SK-N-SH treated with all-trans-retinoic acid at 6 μM for 48 hours (cell line): Measurements from ENCODE around the gene PCDH9.

Experiments used
- ATAC-seq: fragments of 200-7000 bp; cut with Tn5 transposase; 3 replicates; pipeline ENCODE4 v1.9.1; 2020; ENCODE audit warnings: mild to moderate bottlenecking, moderate library complexity
- ARNTL ChIP-seq: fragments of 450-650 bp; formaldehyde crosslinking; IDR thresholded peaks from 2 replicates; pipeline ENCODE4 v1.5.0; 2020; ENCODE audit warnings: low read depth, mild to moderate bottlenecking, moderate library complexity, borderline replicate concordance
- BACH2 ChIP-seq: fragments of 250-450 bp; sonication (Bioruptor Pico); IDR thresholded peaks from 2 replicates; pipeline ENCODE4 v1.9.0; 2021; ENCODE audit warnings: mild to moderate bottlenecking, borderline replicate concordance
- CREB5 ChIP-seq: fragments of 250-450 bp; sonication (Bioruptor Pico); IDR thresholded peaks from 2 replicates; pipeline ENCODE4 v1.5.1; 2020; ENCODE audit warnings: low read depth, mild to moderate bottlenecking, moderate library complexity
- CSDC2 ChIP-seq: fragments of 250-450 bp; sonication (Bioruptor Pico); IDR thresholded peaks from 2 replicates; pipeline ENCODE4 v1.5.0; 2020; ENCODE audit warnings: mild to moderate bottlenecking, moderate library complexity
- ESRRG ChIP-seq: fragments of 250-450 bp; sonication (Bioruptor Pico); IDR thresholded peaks from 2 replicates; pipeline ENCODE4 v1.6.1; 2021; ENCODE audit warnings: mild to moderate bottlenecking
- GLIS3 ChIP-seq: fragments of 250-450 bp; sonication (Bioruptor Pico); IDR thresholded peaks from 2 replicates; pipeline ENCODE4 v1.5.0; 2020; ENCODE audit warnings: mild to moderate bottlenecking, moderate library complexity
- ISL1 ChIP-seq: fragments of 250-450 bp; sonication (Bioruptor Pico); IDR thresholded peaks from 2 replicates; pipeline ENCODE4 v2.1.2; 2022; ENCODE audit warnings: mild to moderate bottlenecking, moderate library complexity
- PPARA ChIP-seq: fragments of 250-450 bp; sonication (Bioruptor Pico); IDR thresholded peaks from 2 replicates; pipeline ENCODE4 v1.5.0; 2020; ENCODE audit warnings: mild to moderate bottlenecking, borderline replicate concordance
- RARB ChIP-seq: fragments of 250-450 bp; sonication (Bioruptor Pico); IDR thresholded peaks from 2 replicates; pipeline ENCODE4 v1.8.0; 2021; ENCODE audit warnings: mild to moderate bottlenecking, moderate library complexity
- SNAI2 ChIP-seq: fragments of 250-450 bp; sonication (Bioruptor Pico); IDR thresholded peaks from 2 replicates; pipeline ENCODE4 v1.5.0; 2020; ENCODE audit warnings: mild to moderate bottlenecking, moderate library complexity
- TCF4 ChIP-seq: fragments of 250-450 bp; sonication (Bioruptor Pico); IDR thresholded peaks from 2 replicates; pipeline ENCODE4 v1.8.0; 2021; ENCODE audit warnings: mild to moderate bottlenecking, moderate library complexity, borderline replicate concordance
- TOX ChIP-seq: fragments of 250-450 bp; sonication (Bioruptor Pico); IDR thresholded peaks from 2 replicates; pipeline ENCODE4 v1.8.0; 2021; ENCODE audit warnings: mild to moderate bottlenecking, moderate library complexity, borderline replicate concordance
- TSHZ2 ChIP-seq: fragments of 250-450 bp; sonication (Bioruptor Pico); IDR thresholded peaks from 2 replicates; pipeline ENCODE4 v1.5.0; 2020; ENCODE audit warnings: mild to moderate bottlenecking, moderate library complexity
- ZC3H10 ChIP-seq: fragments of 250-450 bp; sonication (Bioruptor Pico); IDR thresholded peaks from 2 replicates; pipeline ENCODE4 v1.5.1; 2021; ENCODE audit warnings: mild to moderate bottlenecking, moderate library complexity
- ZFP3 ChIP-seq: fragments of 250-450 bp; sonication (Bioruptor Pico); IDR thresholded peaks from 2 replicates; pipeline ENCODE4 v1.5.0; 2020; ENCODE audit warnings: mild to moderate bottlenecking, moderate library complexity
- ZFP30 ChIP-seq: fragments of 450-650 bp; formaldehyde crosslinking; IDR thresholded peaks from 2 replicates; pipeline ENCODE4 v1.5.0; 2022; ENCODE audit warnings: mild to moderate bottlenecking, moderate library complexity
- ZNF565 ChIP-seq: fragments of 450-650 bp; formaldehyde crosslinking; conservative IDR thresholded peaks from 2 replicates; pipeline ENCODE4 v1.5.0; 2020; ENCODE audit warnings: low read depth, mild to moderate bottlenecking, moderate library complexity
- ZNF70 ChIP-seq: fragments of 450-650 bp; formaldehyde crosslinking; IDR thresholded peaks from 2 replicates; pipeline ENCODE4 v1.5.0; 2020; ENCODE audit warnings: mild to moderate bottlenecking, moderate library complexity
- ZNF8 ChIP-seq: fragments of 450-650 bp; formaldehyde crosslinking; IDR thresholded peaks from 2 replicates; pipeline ENCODE4 v1.5.0; 2020; ENCODE audit warnings: mild to moderate bottlenecking, moderate library complexity
- TF ChIP-seq, protein P1 (sequence below): fragments of 250-450 bp; sonication (Bioruptor Pico); IDR thresholded peaks from 2 replicates; pipeline ENCODE4 v1.5.1; 2021; ENCODE audit warnings: mild to moderate bottlenecking, moderate library complexity
- TF ChIP-seq, protein P2 (sequence below): fragments of 250-450 bp; sonication (Bioruptor Pico); IDR thresholded peaks from 2 replicates; pipeline ENCODE4 v1.8.0; 2021; ENCODE audit warnings: low read depth, mild to moderate bottlenecking, moderate library complexity, borderline replicate concordance
- TF ChIP-seq, protein P3 (sequence below): fragments of 250-450 bp; sonication (Bioruptor Pico); IDR thresholded peaks from 2 replicates; pipeline ENCODE4 v1.8.0; 2020; ENCODE audit warnings: mild to moderate bottlenecking, moderate library complexity, borderline replicate concordance

PCDH9 gene

DNA sequence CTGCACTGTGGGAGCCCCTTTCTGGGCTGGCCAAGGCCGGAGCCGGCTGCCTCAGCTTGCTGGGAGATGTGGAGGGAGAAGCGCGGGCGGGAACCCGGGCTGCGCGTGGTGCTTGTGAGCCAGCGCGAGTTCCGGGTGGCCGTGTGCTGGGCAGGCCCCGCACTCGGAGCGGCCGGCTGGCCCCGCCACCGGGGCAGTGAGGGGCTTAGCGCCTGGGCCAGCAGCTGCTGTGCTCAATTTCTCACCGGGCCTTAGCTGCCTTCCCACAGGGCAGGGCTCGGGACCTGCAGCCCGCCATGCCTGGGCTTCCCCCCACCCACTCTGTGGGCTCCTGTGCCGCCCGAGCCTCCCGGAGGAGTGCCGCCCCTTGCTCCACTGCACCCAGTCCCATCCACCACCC is 669.1 kb downstream of the PCDH9 start (continued):
- no peak for TF ChIP-seq RARB
- TF ChIP-seq TOX (CRISPR knock-in tag), result no peak

- ATAC-seq, result no peak
- TF ChIP-seq ISL1 (no peak), ESRRG (CRISPR knock-in tag) (no peak), ARNTL (CRISPR knock-in tag) (no peak), CREB5 (no peak), PPARA (no peak), CSDC2 (no peak), BACH2 (CRISPR knock-in tag) (no peak), ZC3H10 (CRISPR knock-in tag) (no peak), SNAI2 (CRISPR knock-in tag) (no peak), TCF4 (CRISPR knock-in tag) (no peak), TOX (CRISPR knock-in tag) (no peak), ZFP30 (CRISPR knock-in tag) (no peak), ZNF70 (CRISPR knock-in tag) (no peak), RARB (no peak), TSHZ2 (CRISPR knock-in tag) (no peak), ZNF565 (no peak), ZFP3 (CRISPR knock-in tag) (no peak)
- TF ChIP-seq, protein P1, sequence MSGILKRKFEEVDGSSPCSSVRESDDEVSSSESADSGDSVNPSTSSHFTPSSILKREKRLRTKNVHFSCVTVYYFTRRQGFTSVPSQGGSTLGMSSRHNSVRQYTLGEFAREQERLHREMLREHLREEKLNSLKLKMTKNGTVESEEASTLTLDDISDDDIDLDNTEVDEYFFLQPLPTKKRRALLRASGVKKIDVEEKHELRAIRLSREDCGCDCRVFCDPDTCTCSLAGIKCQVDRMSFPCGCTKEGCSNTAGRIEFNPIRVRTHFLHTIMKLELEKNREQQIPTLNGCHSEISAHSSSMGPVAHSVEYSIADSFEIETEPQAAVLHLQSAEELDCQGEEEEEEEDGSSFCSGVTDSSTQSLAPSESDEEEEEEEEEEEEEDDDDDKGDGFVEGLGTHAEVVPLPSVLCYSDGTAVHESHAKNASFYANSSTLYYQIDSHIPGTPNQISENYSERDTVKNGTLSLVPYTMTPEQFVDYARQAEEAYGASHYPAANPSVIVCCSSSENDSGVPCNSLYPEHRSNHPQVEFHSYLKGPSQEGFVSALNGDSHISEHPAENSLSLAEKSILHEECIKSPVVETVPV (CRISPR knock-in tag), result no peak
- TF ChIP-seq, protein P2, sequence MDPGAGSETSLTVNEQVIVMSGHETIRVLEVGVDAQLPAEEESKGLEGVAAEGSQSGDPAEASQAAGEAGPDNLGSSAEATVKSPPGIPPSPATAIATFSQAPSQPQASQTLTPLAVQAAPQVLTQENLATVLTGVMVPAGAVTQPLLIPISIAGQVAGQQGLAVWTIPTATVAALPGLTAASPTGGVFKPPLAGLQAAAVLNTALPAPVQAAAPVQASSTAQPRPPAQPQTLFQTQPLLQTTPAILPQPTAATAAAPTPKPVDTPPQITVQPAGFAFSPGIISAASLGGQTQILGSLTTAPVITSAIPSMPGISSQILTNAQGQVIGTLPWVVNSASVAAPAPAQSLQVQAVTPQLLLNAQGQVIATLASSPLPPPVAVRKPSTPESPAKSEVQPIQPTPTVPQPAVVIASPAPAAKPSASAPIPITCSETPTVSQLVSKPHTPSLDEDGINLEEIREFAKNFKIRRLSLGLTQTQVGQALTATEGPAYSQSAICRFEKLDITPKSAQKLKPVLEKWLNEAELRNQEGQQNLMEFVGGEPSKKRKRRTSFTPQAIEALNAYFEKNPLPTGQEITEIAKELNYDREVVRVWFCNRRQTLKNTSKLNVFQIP, result no peak
Measured at GRCh38 chr13:66560189-66560588, 669.9 kb downstream of the PCDH9 start.

DNA sequence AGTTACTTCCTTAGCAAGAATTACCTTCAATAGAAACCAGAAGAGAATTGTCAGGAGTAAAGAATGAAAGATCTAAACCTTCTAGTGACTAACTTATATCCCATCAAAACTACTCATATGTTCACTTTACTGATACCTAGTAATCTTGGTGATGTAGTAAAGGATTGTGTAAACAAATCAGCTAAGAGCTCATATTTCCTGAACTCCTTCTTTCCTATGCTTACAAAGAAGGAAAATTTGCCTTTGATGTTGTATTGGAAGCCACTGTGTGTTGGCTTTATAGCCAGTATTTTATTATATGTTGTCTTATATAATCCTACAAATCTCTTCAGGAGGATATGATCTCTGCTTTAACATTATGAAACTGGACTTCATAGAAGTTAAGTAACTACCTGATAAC is 671.0 kb downstream of the PCDH9 start:
- TF ChIP-seq ZC3H10 (CRISPR knock-in tag) (no peak), RARB (no peak), ISL1 (no peak), PPARA (no peak), GLIS3 (no peak), ZNF70 (CRISPR knock-in tag) (no peak), TSHZ2 (CRISPR knock-in tag) (no peak), BACH2 (CRISPR knock-in tag) (no peak), ARNTL (CRISPR knock-in tag) (no peak), ZFP30 (CRISPR knock-in tag) (no peak), TOX (CRISPR knock-in tag) (no peak), ZNF8 (CRISPR knock-in tag) (no peak), ESRRG (CRISPR knock-in tag) (no peak)
- TF ChIP-seq, protein P1 (CRISPR knock-in tag), result no peak
- TF ChIP-seq, protein P2, result no peak
- TF ChIP-seq, protein P3, sequence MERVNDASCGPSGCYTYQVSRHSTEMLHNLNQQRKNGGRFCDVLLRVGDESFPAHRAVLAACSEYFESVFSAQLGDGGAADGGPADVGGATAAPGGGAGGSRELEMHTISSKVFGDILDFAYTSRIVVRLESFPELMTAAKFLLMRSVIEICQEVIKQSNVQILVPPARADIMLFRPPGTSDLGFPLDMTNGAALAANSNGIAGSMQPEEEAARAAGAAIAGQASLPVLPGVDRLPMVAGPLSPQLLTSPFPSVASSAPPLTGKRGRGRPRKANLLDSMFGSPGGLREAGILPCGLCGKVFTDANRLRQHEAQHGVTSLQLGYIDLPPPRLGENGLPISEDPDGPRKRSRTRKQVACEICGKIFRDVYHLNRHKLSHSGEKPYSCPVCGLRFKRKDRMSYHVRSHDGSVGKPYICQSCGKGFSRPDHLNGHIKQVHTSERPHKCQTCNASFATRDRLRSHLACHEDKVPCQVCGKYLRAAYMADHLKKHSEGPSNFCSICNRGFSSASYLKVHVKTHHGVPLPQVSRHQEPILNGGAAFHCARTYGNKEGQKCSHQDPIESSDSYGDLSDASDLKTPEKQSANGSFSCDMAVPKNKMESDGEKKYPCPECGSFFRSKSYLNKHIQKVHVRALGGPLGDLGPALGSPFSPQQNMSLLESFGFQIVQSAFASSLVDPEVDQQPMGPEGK (CRISPR knock-in tag), result no peak
- TF ChIP-seq, all 23 proteins: peak for 0
- ATAC-seq, result no peak
